LNCaP clone FGC (cell line): ENCODE results near the gene OLFML2B.

Experiments used
- DNase-seq: peaks from one replicate; pipeline ENCODE4 v3.0.0-alpha.2; 2011; ENCODE audit warnings: low read depth
- H3K4me3 ChIP-seq: 2 replicates; pipeline ENCODE4 v1.5.1; 2011; ENCODE audit warnings: mild to moderate bottlenecking, low read depth, low read length, control low read depth
- TF ChIP-seq, protein P1 (sequence below): IDR thresholded peaks from 2 replicates; pipeline ENCODE4 v1.5.1; 2012; ENCODE audit warnings: mild to moderate bottlenecking; ENCODE audit not compliant: control insufficient read depth, insufficient read depth; ENCODE audit errors: extremely low read depth

The OLFML2B gene

DNA sequence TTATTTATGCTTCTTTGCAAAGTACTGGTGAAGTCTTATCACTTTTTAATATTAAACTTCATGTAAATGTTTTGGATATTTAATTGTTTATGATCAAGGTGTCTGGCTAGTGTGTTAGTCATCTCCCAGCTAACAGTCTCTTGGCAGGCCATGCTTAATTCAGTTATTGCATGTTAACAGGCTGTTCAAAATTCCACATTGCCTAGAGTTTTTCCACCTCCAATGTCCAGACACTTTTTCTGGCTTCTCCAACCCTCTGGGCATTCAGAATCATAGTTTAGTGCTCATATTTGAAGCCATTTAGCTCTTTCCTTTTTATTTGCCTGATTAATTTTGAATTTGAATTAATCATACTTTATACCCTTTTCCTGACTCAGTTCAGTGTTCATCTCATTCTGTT is 69.2 kb downstream of the OLFML2B start:
- TF ChIP-seq, protein P1, sequence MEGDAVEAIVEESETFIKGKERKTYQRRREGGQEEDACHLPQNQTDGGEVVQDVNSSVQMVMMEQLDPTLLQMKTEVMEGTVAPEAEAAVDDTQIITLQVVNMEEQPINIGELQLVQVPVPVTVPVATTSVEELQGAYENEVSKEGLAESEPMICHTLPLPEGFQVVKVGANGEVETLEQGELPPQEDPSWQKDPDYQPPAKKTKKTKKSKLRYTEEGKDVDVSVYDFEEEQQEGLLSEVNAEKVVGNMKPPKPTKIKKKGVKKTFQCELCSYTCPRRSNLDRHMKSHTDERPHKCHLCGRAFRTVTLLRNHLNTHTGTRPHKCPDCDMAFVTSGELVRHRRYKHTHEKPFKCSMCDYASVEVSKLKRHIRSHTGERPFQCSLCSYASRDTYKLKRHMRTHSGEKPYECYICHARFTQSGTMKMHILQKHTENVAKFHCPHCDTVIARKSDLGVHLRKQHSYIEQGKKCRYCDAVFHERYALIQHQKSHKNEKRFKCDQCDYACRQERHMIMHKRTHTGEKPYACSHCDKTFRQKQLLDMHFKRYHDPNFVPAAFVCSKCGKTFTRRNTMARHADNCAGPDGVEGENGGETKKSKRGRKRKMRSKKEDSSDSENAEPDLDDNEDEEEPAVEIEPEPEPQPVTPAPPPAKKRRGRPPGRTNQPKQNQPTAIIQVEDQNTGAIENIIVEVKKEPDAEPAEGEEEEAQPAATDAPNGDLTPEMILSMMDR, result no peak
- DNase-seq, result no peak
- H3K4me3 ChIP-seq, result no peak overlapping the region

GRCh38 chr1:161954050-161954449 is 69.6 kb downstream of the OLFML2B start:
- DNase-seq, result no peak
- TF ChIP-seq, protein P1, result no peak

GRCh38 chr1:161953256-161953920 is 70.3 kb downstream of the OLFML2B start:
- H3K4me3 ChIP-seq, result no peak overlapping the region
- DNase-seq, result no peak
- TF ChIP-seq, protein P1, result no peak

More at GRCh38 chr1:161954050-161954449, 69.6 kb downstream of the OLFML2B start:
- no peak overlapping the region for H3K4me3 ChIP-seq

DNA sequence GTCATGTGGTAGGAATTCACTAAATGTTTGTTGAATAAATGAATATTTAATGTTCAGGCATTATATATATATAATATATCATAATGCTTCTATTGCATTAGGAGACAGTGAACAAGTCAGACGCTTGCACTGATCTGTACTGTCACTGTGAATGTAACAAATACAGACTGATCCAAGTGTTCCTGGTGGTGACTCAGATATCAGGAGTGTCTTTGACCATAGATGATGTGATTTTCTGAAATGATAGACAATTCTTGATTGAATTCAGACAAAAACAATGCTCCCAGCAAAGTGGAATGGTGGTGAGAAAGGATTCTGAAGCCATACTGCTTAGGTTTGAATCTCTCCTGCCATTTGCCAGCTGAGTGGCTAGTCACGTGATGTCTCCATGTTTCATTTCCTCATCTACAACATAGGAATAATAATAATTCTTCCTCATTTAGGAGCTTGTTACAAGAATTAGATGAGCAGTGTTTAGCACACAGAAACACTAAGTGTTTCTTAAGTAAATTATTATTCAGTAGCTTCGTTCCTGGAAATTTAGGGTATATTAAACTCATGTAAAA is 71.0 kb downstream of the OLFML2B start:
- no peak for DNase-seq

GRCh38 chr1:161951646-161952045 is 72.0 kb downstream of the OLFML2B start:
- no peak overlapping the region for H3K4me3 ChIP-seq
- TF ChIP-seq, protein P1, result no peak
- DNase-seq, result no peak

More for the DNA sequence above, 71.0 kb downstream of the OLFML2B start:
- no peak overlapping the region for H3K4me3 ChIP-seq
- TF ChIP-seq, protein P1, result no peak

DNA sequence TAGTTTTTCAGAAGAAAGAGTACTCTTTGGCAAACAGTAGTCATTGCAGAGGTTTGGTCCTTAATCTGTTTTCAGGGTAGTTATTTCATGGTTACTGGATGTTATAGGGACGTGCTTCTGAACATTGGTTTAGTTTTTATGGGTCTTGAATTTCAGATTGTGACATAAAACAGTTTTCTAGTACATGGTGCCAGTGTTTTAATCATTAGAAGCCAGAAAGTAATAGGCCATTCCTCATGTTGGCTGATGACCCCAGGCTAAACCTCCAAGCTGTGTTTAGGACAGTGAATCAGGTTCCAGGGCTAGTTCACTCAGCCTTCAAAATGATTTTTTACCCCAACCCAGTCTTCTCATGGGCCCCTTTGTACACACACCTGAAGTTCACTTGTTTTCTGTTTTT is 73.3 kb downstream of the OLFML2B start:
- TF ChIP-seq, protein P1, result no peak
- no peak for DNase-seq
- H3K4me3 ChIP-seq, result no peak overlapping the region

GRCh38 chr1:161949548-161949947 is 74.1 kb downstream of the OLFML2B start:
- no peak overlapping the region for H3K4me3 ChIP-seq
- TF ChIP-seq, protein P1, result no peak
- DNase-seq, result no peak
